Measurements from ENCODE around the gene BBS1. TPM values are rescaled to one million over a fixed set of nuclear protein-coding genes. Genes with fewer than 3 reads are reported as not detected.

Gene BBS1
- polyA plus RNA-seq, 1 donor, result 21.4 TPM

DNA sequence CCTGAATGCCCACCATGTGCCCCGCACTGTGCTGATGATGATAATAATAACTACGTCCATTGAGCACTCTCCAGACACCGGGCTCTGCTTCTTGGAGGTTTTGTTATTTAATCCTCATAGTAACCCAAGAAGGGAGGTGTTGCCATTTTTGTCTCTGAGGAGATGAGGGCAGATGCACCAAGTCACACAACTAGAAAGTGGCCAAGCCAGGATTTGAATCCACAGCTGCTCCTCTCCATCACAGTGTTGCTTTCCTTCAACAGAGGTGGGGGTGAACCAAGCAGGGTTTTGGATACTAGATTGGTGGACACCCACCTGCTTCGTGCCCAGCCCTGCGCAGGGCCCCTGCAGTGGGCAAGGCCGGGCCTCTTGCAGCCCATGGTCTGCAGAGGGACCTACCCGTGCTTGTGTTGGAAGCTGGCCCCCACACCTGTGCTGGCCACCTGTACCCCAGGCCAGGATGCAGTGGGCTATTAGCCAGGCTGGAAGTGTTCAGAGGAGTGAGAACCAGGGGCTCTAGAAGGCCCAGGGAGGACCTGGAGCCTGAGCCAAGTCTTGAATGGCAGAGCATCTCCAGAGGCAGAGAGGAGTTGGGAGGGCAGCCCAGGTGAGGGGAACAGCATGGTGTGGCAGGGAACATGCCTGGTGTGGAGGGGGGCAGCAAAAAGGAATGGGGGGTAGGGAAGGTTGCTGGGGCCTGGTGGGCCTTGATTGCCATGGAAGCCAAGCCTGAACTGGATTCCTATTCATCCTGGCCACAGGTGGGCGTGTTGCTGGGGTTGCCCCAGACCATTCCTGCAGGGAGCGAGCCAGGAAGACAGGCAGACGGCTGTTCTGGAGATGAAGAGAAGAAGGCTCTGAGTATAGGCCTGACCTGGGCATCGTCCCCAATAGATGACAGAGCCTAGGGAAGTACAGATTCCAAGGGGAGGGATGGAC lies 32.9 kb upstream of the BBS1 start:
- DNase-seq, result no peak

DNA sequence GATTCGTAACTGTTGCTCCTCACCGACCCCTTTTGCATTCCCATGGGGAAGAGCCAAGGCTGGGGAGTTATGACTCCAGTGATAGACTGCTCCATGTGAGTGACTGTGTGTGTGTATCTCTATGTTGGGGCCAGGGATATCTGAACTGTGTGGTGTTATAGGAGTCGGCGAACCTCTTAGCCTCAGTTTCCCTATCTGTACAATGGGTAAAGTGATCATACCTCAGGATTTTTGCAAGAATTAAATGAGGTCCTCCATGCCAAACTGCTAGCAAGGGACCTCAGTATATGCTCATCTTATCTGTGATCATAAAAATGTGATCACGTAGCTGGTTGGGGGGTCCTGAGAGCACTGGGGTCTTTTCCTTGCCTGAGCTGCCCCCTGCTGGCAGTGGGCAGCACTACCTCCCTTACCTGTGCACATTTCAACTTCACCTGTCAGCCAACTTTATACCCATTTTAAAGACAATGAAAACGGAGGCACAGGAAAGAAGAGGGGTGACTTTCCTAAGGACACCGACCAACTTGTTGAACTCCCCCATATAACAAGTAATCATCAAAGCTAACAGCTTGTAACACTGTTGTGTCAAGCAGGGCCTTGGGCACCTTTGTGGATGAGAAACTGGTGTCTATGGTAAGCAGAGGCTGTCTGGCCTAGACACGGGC lies 31.6 kb upstream of the BBS1 start:
- no peak for DNase-seq

DNA sequence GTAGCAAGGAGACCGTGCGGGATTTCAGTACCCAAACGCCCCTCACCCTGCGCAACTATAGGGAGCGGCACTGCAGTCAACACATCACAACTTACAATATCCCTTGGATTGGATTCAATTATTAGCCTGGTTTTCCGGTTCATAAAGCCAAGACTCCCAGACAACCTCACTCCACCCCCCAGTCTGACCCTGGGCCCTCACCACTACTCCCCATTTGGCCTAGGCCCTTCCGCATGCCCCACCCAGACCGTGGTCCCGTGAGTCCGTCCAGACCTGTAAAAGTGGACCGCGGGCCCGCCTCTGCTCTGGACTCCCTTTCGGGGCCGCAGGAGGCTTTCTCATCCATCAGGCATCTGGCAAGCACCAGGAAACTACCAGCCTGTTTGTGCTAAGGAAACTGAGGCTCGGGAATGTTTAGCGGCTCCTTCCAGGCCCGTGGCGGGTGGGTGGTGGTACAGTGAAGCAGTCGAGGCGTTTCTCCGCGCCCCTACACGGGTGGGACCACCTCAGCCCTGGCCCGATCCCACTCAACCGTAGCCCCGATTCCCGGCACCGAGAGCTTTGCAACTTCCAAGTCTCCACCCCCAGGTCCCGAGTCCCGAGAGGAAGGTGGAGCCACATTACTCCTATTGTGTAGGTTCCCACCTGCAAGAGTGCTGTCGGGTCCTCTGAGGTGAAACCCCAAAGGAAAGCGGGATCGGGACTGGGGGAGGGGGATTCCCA lies 30.9 kb upstream of the BBS1 start:
- peak; percentile 21 for DNase-seq

DNA sequence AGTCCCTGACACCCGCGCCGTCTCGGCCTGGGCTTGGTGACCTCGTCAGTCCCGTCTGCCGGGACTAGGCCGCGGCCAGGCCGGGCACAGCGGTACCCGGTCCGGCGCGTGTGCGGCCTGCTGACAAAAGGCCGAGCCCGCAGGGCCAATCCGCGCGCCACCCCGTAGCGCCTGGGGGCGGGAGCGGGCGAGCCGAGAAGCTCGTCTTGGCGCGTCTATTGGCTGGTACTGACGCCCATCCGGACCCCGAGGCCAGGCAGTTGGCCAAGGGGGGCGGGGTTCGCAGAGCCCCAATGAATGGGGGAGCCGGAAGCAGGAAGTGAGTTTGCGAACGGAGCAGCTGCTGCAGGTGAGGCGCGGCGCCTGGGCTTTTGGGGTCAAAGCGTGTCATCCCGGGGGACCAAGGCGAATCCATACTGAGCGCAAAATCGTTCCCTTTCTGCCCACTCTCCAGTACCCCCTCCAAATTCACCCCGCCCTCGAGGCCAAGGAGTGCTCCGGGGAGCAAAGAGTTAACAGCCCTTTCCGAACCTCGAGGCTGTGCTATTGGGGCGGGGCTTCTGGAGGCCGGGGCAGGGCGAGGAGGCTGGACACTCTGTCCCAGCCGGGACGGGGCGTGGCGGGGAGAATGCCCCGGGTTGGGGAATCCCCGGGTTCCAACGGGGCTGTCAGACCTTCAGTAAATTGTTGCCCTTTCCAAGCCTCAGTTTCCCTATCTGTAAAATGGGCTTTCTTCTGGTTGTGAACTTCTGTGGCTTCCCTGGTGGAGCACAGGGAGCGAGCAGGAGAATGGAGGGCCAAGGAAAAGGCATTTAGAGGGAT lies 30.1 kb upstream of the BBS1 start, which contains the start of gene DPP3:
DPP3 (plus strand) TSS at position 318 of the 822 bp plus-strand sequence. CDS start 1,767 bp downstream, outside the sequence.
- peak; percentile 96 for DNase-seq

DNA sequence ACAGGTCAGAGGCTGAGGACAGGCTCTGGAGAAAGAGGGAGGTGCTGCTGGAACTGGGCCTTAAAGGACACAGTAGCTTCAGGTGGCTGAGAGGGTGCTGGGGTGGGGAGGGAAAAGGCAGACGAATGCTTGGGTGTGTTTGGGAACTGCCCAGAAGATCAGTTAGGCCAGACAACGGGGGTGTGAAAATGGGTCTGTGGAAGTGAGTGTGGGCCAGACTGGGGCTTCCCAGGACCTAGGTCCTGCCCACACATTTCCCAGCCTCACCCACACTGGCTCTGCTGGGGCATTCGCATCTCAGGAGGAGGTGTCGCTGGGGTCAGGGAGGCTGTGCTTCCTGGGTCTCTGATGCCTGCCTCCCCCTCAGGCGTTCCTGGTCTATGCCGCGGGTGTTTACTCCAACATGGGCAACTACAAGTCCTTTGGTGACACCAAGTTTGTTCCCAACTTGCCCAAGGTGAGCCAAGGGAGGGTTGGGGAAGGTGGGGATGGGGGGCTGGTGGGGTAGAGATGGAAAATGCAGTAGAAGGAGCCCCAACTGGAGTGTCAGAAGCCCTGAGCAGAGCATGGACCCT lies 25.5 kb upstream of the BBS1 start:
- DNase-seq, result no peak

DNA sequence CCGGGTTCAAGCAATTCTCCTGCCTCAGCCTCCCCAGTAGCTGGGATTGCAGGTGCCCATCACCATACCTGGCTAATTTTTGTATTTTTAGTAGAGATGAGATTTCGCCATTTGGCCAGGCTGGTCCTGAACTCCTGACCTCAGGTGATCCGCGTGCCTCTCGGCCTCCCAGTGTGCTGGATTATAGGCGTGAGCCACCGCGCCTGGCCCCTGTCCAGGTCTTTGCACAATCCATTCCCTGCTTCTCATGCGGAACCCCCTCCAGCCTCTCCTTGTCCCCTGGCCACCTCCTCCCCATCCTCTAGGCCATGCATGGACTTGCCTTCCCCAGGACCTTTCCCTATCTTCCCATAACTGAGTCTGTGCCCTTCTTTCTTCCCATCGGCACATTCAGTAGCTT lies 21.5 kb upstream of the BBS1 start:
- no peak for DNase-seq

DNA sequence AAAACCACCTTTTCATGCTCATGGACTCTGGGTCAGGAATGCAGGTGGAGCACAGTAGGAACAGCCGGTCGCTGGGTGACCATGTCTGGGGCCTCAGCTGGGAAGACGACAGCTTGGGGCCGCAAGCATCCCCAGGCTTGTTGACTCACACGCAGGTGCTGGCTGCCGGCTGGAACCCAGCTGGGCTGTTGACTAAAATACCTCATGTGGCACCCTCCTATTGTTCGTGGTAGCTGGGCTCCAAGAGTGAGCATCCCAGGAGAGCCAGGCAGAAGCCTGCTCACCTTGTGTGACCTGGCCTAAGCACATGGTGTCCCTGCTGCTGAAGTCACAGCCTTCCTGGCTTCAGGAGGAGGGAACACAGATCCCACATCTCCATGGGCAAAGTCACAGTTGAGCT lies 20.8 kb upstream of the BBS1 start:
- DNase-seq, result no peak

DNA sequence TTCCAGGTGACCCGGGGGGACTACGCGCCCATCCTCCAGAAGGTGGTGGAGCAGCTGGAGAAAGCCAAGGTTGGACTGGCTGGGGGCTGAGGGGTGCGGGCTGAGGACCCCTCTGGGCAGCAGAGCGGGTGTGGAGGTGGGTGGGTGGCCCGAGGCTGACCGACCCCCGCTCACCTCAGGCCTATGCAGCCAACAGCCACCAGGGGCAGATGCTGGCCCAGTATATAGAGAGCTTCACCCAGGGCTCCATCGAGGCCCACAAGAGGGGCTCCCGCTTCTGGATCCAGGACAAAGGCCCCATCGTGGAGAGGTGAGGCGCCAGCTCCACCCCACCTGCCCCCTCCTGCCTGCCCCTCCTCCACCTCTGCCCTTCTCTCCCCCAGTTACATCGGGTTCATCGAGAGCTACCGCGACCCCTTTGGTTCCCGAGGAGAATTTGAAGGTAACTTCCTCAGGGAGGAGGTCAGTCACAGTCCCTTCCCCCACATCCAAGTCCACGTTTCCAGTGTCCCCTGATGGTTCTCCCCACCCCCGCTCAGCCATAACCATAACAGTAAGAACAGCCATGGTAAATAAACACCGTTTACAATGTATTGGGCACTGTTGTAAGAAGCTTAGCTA lies 19.0 kb upstream of the BBS1 start:
- DNase-seq, result no peak

DNA sequence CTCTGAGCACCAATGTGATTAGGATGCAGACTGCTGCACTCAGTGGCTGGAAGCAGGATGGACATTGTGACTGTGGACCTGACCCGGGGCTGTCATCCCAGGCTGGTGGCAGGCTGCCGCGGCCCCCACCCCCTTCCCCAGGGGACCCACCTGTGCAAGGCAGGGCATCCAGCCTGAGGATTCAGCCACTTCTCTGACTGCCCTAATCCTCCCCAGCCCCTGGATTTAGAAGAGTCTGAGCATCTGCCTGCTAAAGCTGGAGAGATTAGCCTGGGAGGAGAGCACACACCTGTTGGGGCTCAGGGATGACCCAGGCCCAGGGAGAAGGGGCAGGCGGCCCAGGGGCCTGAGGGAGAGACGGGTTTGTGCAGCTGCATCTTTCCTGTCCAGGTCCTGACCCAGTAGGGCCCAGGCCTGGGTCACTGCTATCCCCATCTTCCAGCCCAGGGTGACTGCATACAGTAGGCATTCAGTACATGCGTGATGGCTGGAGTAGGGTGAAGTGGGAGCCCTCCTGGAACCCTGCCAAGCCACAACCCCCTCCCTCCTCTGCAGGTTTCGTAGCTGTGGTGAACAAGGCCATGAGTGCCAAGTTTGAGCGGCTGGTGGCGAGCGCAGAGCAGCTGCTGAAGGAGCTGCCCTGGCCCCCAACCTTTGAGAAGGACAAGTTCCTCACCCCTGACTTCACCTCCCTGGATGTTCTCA lies 18.1 kb upstream of the BBS1 start:
- DNase-seq, result no peak

DNA sequence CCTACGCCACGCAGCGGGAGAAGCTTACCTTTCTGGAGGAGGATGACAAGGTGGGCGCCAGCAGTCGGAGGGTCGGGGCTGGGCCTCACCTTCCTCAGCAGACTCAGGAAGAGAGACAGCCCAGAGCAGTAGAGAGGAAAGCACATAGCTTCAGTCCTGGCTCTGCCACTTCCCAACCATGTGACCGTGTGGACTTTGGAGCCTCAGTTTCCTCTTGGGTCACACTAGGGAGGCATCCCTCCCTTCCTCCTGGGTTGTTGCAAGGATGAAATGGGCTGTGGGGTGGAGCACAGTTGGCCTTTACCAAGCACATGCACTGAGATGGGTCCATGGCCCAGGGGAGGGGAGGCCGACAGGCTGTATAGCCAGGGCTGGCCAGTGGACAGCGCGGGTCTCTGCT lies 17.3 kb upstream of the BBS1 start:
- no peak for DNase-seq

DNA sequence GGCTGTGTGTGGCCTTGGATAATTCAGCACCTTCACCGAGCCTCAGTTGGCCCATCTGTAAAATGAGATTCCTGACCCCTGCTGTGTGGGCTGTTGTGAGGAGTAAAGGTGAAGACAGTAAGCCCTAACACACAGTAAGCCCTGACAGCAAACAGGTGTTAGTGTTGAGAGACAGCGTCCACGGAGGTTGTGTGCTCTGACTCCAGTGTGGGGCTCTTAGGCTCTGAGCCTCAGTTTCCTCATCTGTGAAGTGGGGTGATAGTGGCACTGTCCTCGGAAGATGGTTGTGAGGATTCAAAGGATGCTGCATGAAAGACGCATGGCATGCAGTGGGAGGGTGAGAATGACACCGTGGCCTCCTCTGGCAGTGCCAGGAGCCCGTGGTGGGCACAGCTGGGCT lies 16.0 kb upstream of the BBS1 start:
- no peak for DNase-seq

DNA sequence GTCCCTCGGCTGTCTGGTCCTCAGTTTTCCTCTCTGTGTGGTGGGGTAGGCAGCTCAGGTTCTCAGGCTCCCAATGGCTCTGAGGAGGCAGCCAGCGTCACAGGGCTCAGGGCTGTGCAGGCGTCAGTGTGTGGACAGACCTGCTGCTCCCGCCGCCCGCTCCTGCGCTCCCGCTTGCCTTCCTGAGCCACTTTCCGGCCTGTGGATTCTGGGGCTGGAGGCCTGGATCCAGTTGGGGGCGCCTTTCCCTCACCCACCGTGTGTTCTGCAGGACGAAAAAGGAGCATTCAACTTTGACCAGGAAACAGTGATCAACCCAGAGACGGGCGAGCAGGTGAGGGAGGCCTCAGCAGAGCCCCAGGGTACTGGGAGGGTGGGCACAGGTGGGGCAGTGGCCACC lies 15.5 kb upstream of the BBS1 start:
- no peak for DNase-seq

DNA sequence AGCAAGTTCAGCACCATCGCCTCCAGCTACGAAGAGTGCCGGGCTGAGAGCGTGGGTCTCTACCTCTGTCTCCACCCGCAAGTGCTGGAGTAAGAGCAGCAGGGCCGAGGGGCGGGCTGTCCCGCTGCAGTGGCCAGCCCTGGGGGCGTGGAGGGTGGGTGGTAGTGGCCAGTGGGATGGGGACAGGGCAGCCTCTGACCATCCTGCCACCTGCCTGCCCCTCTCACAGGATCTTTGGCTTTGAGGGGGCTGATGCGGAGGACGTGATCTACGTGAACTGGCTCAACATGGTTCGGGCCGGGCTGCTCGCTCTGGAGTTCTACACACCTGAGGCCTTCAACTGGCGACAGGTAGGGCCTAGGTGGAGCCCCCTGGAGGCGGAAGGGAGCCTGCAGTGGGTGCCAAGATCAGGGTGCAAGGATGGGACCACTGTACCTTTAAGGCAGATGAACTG lies 15.0 kb upstream of the BBS1 start:
- no peak for DNase-seq

DNA sequence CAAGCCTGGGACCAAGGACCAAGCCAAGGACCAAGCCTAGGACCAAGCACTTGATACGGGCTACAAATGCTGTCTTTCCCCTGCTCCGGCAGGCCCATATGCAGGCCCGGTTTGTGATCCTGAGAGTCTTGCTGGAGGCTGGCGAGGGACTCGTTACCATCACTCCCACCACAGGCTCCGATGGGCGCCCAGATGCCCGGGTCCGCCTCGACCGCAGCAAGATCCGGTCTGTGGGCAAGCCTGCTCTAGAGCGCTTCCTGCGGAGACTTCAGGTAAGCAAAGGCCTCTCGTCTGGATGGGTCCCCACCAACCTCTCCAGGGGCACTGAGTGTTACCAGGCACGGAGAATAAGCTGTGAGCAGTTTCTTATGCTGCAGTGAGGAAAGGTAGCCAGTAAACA lies 13.2 kb upstream of the BBS1 start:
- no peak for DNase-seq

DNA sequence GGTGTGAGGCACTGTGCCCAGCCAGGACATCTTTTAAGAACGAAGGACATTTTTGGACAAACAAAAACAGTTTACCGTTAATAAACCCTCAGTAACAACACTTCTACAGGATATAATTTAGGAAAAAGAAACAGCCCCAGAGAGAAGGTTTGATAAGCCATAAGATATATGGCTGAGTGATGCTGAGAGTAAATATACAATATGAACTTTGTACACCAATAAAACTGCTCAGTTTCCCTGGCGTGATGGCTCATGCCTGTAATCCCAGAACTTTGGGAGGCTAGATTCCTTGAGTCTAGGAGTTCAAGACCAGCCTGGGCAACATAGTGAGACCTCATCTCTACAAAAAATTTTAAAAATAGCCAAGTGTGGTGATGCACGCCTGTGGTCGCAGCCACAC lies 11.9 kb upstream of the BBS1 start:
- no peak for DNase-seq

DNA sequence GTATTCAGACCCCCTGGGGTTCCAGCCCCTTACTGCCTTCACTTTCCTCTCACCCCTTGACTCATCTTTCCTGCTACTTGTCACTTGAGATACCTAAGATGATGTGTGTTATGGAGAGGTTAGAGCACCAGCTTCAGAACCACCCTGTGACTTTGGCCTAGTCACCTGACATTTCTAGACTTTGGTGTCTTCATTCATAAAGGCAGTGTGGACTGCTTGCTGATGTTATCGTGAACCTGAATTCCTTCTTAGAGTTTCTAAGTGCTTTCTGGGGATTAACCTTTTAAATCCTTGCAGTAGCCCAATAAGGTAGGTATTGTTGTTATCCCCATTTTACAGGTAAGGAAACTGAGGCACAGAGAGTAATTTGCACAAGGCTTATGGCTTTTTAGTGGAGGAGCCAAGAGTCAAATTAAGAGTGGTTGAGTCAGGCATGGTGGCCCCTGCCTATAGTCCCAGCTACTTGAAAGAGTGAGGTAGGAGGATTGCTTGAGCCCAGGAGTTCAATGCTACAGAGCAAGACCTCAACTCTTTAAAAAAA lies 5.1 kb upstream of the BBS1 start:
- no peak for DNase-seq

DNA sequence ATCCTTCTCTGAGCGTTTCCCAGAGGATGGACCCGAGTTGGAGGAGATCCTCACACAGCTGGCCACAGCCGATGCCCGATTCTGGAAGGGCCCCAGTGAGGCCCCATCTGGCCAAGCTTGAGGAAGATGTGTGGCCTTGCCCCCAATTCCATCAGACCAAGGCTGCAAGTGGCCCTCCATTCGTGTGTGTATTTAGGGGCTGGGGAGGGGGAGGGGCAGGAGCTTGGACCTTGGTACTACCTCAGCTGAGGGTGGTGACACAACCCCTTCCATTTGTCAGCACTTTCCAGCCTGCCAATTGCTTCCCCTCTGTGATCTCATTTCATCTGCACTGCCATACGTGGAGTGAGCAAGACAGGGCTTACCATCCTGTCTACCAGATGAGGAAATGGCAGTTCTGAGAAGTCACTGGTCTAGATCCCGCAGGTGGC lies 1.3 kb upstream of the BBS1 start:
- no peak for DNase-seq

DNA sequence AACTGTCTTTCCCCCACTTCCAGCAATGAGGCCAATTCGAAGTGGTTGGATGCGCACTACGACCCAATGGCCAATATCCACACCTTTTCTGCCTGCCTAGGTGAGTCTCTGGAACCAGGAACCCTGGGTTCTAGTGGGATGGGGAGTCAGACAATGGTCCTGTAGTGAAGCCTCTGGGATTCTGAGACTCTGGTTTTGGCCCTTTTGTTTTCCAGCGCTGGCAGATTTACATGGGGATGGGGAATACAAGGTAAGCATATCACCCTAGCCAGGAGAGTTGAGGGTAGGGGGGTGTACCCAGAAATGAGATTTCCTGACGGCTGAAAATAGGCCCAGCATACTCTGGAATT lies 530 bp downstream of the BBS1 start:
- DNase-seq, result no peak

DNA sequence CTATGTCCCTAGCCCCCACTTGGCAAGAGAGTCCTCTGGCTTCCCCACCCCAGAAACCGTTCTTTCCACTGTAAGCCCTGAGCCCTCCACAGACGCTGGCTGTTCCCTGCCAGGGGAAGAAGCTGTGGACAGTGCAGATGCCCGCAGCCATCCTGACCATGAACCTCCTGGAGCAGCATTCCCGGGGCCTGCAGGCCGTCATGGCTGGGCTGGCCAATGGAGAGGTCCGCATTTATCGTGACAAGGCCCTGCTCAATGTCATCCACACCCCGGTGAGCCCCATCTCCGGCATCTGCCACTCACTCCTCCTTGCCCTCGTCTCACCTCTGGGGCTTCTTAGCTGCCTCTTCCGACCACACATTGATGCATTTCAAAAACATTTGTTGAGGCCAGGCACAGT lies 13.2 kb downstream of the BBS1 start:
- DNase-seq, result no peak

DNA sequence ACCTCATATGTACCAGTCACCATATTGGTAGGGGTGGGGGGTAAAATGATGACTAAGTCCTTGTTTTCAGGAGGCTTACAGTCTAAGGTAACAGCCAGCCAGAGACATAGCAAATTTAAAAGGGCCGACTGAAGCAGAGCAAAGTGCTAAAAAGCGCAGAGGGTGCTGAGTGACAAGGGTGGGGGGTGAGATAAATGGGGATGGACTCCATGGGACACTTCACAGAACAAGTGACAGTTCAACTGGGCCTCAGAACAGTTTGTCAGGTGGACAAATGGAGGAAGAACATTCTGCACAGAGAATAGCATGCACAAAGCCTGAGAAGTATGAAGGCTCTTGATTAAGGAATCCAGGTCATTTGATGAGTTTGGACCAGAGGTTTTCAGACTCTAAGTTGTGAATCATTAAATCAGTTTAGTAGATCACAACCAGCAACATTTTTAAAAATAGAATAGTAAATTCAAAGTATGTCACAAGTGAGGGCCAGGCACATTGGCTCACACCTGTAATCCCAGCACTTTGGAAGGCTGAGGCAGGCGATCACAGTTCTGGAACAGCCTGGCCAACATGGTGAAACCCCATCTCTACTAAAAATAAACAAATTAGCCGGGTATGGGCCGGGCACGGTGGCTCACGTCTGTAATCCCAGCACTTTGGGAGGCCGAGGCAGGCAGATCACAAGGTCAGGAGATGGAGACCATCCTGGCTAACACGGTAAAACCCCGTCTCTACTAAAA lies 14.0 kb downstream of the BBS1 start:
- DNase-seq, result no peak

Measured in hindlimb muscle (tissue), 1 donor.